NT2/D1 (cell line): Measurements from ENCODE around the gene NHSL1.
A peak's percentile ranks its signal among the peaks of the same experiment; 100 is the strongest.

Source experiments
- DNase-seq: peaks from one replicate; pipeline ENCODE4 v3.0.0-alpha.2; 2011; ENCODE audit warnings: low read depth, low spot score
- H3K27me3 ChIP-seq: 2 replicates; pipeline ENCODE4 v1.6.0; 2011; ENCODE audit warnings: mild to moderate bottlenecking; ENCODE audit not compliant: insufficient read length, insufficient read depth
- H3K36me3 ChIP-seq: 2 replicates; pipeline ENCODE4 v1.6.1; 2011; ENCODE audit warnings: mild to moderate bottlenecking, low read length, mixed read lengths; ENCODE audit not compliant: insufficient read depth, insufficient read length
- H3K4me1 ChIP-seq: 2 replicates; pipeline ENCODE4 v1.5.1; 2011; ENCODE audit not compliant: insufficient read depth, insufficient read length
- H3K4me3 ChIP-seq: 2 replicates; pipeline ENCODE4 v1.5.1; 2011; ENCODE audit warnings: low read depth; ENCODE audit not compliant: insufficient read length
- H3K9ac ChIP-seq: 2 replicates; pipeline ENCODE4 v1.6.0; 2011; ENCODE audit warnings: low read depth; ENCODE audit not compliant: insufficient read length
- H3K9me3 ChIP-seq: 2 replicates; pipeline ENCODE4 v1.5.1; 2011; ENCODE audit warnings: mild to moderate bottlenecking, low read length; ENCODE audit not compliant: insufficient read depth
- SUZ12 ChIP-seq: IDR thresholded peaks from 2 replicates; pipeline ENCODE4 v1.6.1; 2011; ENCODE audit not compliant: insufficient read length, insufficient read depth; ENCODE audit errors: extremely low read depth
- YY1 ChIP-seq: IDR thresholded peaks from 2 replicates; pipeline ENCODE4 v1.6.1; 2011; ENCODE audit not compliant: insufficient read length, insufficient read depth
- ZNF274 ChIP-seq: IDR thresholded peaks from 2 replicates; pipeline ENCODE4 v1.6.1; 2011; ENCODE audit warnings: mild to moderate bottlenecking, low read depth, low read length

Gene NHSL1

DNA sequence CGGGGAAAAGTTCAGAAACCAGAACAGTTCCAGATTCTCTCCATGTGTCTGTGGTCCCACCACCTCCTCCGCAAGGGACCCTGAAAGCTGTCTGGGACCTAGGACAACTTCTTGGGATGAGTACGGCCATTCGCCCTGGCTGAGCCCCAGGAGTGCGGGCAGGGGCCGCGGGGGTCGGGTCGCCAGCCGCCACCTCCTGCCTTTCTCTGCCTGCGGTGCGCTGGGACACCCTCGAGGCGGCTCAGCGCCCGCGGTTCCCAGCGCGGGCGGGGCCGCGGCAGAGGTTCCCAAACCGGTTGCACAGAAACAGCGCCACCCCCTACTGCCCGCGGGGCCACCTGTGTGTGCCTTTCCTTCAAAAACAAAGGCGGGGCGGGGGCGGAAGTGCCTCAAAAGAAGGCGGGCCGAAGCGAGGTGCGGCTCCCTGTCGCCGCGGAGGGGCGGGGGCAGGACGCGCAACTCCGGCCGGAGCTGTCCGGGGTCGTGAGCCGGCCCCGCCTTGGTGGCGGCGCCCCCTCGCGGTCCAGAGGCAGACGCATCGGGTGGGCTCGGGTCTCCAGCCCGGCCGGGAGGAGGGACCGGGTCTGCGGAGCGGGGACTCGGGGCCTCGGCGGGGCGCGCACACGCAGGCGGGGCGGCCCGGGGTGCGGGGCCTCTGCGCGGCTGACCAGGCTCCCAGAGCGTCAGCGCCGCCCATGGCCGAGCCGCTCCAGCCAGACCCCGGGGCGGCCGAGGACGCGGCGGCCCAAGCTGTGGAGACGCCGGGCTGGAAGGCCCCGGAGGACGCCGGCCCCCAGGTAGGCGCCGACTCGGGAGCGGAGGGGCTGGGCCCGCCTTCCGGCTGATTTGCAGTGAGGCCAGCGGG, 95.3 kb downstream of the NHSL1 start, which contains the start of gene HEBP2:
HEBP2 (plus strand) TSS at position 423 of the 865 bp plus-strand sequence; CDS start at position 696, 273 bp downstream.
- peak within 1 kb of the TSS; percentile 85 for H3K9ac ChIP-seq
- H3K36me3 ChIP-seq: peaks cover 36% of the 10 kb centered on the region
- H3K27me3 ChIP-seq: no peaks in the 10 kb centered on the region
- H3K4me1 ChIP-seq: peaks cover 2% of the 10 kb centered on the region
- peak within 1 kb of the TSS; percentile 76 for H3K4me3 ChIP-seq
- H3K9me3 ChIP-seq: no peaks in the 10 kb centered on the region
- no peak for TF ChIP-seq SUZ12
- TF ChIP-seq ZNF274: no peak
- no peak for TF ChIP-seq YY1
- peak; percentile 89 for DNase-seq

DNA sequence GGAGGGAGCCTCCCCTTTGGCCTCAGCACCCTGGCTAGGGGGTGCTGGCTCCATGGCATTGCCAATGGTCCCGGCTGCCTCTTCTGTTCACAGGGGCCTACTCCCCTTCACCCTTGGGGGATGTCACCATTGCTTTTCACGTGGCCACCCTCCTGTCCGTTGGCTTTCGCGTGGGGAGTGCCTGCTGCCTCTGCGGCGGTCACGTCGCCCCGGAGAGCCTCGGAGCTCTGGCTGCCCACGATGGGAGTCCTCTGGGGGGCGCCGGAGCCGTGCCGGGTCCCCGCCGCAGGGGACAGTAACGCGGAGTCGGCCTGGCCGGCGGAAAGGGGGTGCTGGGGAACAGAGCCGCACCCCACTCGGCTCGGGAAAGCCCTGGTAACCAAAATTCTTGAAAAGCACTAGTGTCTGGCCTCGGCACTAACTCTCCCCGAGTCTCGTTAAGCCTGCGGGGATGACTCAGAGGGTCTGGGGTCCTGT, 95.9 kb downstream of the NHSL1 start:
- no peaks in the 10 kb centered on the region for H3K9me3 ChIP-seq
- no peak for TF ChIP-seq YY1
- no peak for TF ChIP-seq SUZ12
- TF ChIP-seq ZNF274: no peak
- DNase-seq: no peak

DNA sequence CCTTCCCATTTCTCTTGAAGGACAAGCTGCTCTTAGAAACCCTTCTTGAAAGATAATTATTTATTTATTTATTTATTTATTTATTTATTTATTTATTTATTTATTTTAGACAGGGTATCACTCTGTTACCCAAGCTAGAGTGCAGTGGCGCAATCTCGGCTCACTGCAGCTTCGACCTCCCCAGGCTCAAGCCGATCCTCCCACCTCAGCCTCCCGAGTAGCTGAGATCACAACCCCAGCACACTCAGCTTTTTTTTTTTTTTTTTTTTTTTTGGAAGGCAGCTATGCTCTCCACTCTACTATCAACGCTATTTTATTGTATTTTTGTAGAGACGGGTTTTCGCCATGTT, 96.5 kb downstream of the NHSL1 start:
- Histone ChIP-seq H3K4me3 (peak overlapping the region; percentile 61), H3K9me3 (no peaks in the 10 kb centered on the region), H3K4me1 (peaks cover 2% of the 10 kb centered on the region), H3K27me3 (no peaks in the 10 kb centered on the region), H3K36me3 (peaks cover 24% of the 10 kb centered on the region), H3K9ac (no peak overlapping the region)
- TF ChIP-seq ZNF274: no peak
- TF ChIP-seq YY1: no peak
- no peak for TF ChIP-seq SUZ12
- no peak for DNase-seq

More for the DNA sequence above, 95.9 kb downstream of the NHSL1 start:
- H3K27me3 ChIP-seq: no peaks in the 10 kb centered on the region
- peak overlapping the region; percentile 61 for H3K4me3 ChIP-seq
- peaks cover 2% of the 10 kb centered on the region for H3K4me1 ChIP-seq
- H3K36me3 ChIP-seq: peaks cover 30% of the 10 kb centered on the region
- peak overlapping the region; percentile 85 for H3K9ac ChIP-seq

DNA sequence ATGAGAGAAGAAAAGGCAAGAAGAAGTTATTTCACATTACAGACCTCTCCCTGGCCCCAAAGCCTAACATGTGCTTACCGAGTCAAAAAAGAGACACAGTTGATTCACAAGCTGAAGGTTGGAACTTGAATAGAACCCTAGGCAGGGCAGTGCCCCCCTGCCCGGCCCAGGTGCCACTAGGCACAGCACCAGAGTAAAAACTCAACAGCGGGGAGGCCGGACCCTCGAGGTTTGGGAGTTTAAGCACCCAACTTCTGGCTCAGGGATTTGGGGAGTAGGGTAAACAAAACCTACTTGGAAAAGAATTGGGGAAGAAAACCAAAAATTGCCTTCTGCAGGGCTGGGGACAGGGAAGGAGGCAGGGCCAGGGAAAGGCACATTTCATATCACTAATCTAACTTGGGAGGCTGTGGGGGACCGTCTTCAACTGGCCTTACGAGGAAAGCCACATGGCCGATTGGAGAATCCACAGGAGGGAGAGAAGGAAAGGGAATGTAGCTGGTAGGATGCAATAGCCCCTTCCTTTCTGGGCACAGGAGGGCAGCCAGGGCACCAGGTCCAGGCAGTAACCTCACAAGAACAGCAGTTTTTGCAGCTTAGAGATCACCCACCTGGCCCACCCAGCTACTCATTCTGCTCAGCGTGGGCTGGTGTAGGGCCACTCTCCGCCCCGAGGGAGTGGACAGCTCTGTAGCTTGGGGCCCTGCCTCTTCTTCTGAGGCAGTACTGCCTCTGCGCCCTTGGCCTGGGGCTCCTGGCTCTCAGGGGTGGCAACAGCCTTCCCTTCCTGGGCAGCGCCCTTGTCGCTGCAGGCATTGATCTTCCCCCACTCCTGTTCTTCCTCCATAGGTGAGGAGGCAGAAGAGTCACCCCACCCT, 97.1 kb downstream of the NHSL1 start:
- Histone ChIP-seq H3K36me3 (peaks cover 18% of the 10 kb centered on the region), H3K9ac (no peak overlapping the region), H3K4me3 (no peak overlapping the region), H3K27me3 (no peaks in the 10 kb centered on the region), H3K9me3 (no peaks in the 10 kb centered on the region), H3K4me1 (peaks cover 2% of the 10 kb centered on the region)
- TF ChIP-seq SUZ12: no peak
- no peak for TF ChIP-seq ZNF274
- TF ChIP-seq YY1: no peak
- DNase-seq: no peak

DNA sequence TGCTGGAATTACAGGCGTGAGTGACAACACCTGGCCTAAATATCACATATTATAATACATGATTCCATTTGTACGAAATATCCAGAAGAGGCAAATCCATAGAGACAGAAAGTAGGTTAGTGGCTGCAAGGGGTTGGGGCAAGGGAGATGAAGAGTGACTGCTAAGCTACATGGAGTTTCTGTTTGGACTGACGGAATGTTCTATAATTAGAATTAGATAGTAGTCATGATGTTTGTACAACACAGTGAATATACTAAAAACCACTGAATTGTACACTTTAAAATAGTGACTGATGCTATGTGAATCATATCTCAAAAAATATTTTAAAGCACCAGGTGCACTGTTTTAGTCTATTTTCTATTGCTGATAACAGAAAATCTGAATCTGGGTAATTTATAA, 99.0 kb downstream of the NHSL1 start:
- no peak for TF ChIP-seq YY1
- no peak for TF ChIP-seq SUZ12
- no peak for TF ChIP-seq ZNF274
- H3K9ac ChIP-seq: no peak overlapping the region
- H3K36me3 ChIP-seq: peaks cover 1% of the 10 kb centered on the region
- no peak overlapping the region for H3K4me3 ChIP-seq
- no peaks in the 10 kb centered on the region for H3K27me3 ChIP-seq
- peaks cover 2% of the 10 kb centered on the region for H3K4me1 ChIP-seq
- H3K9me3 ChIP-seq: no peaks in the 10 kb centered on the region
- DNase-seq: no peak

DNA sequence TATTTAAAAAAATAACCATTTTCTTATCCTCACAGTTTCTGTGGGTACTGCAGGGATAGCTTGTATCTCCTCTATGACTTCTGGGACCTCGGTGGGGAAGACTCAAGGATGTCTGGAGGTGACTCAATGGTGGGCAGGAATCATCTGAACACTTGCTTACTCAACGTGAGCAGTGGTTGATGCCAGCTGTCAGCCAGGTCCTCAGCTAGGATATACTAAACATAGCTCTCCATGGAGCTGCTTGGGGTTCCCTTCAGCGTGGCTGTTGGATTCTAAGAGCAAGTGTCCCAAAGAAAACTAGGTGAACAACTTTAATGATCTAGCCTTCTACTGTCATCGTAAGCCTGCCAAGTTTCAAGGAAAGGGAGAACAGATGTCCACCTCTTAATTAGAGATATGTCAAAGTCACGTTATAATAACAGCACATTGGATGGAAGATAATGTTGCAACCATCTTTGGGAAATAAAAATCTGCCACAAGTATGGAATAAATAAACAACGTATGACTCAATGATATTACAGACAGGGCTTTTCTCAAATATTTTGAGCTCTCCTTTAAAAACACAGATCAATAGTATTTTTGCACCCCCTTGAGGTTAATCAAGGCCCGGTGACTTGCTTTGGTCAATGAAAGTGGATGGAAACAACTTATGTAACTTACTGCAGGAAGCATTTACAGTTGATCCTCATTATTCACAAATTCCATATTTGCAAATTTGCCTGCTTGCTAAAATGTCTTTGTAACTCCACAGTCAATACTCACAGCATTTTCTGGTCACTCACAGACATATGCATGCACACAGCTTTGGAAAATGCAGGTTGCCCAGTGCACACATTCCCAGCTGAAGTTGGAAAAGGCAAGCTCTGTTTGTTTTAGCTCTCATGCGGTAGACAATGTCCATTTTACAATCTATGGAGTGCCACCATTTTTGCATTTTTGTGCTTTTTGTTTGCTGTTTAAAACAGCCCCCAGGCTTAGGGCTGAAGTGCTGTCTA, 101.9 kb downstream of the NHSL1 start:
- Histone ChIP-seq H3K9ac (no peak overlapping the region), H3K4me3 (no peak overlapping the region), H3K27me3 (no peaks in the 10 kb centered on the region), H3K4me1 (no peaks in the 10 kb centered on the region), H3K36me3 (no peaks in the 10 kb centered on the region), H3K9me3 (no peaks in the 10 kb centered on the region)
- DNase-seq: no peak
- TF ChIP-seq SUZ12: no peak
- TF ChIP-seq ZNF274: no peak
- no peak for TF ChIP-seq YY1
